Right lobe of liver (tissue), 6 donors: ENCODE measurements around the gene KRTAP20-3. TPM values are rescaled to one million over a fixed set of nuclear protein-coding genes. Genes with fewer than 3 reads are reported as not detected.

Experiments
- ATAC-seq, 4 donors: fragments of 200-7000 bp; cut with Tn5 transposase; one replicate each; pipeline ENCODE4 v1.9.1; 2020; ENCODE audit warnings: mild to moderate bottlenecking in 4 of 4, moderate library complexity in 4 of 4
- DNase-seq, 3 donors: peaks; one replicate each; pipeline ENCODE4 v3.0.0-alpha.2; 2020
- H3K27ac ChIP-seq, 3 donors: fragments of 200-600 bp; one replicate each; pipeline ENCODE4 v1.8.0; 2022
- H3K27me3 ChIP-seq, 2 donors: fragments of 200-600 bp; one replicate each; pipeline ENCODE4 v1.8.0; 2022
- H3K36me3 ChIP-seq, 4 donors: fragments of 200-600 bp; sonication (generic) in 1 of 4; one replicate each; pipeline versions ENCODE4 v1.5.1 to v1.8.0; 2017 to 2022; ENCODE audit warnings: control low read depth in 1 of 4
- H3K4me1 ChIP-seq, 4 donors: fragments of 200-600 bp; sonication (generic) in 1 of 4; one replicate each; pipeline versions ENCODE4 v1.5.1 to v1.8.0; 2017 to 2022; ENCODE audit warnings: control low read depth in 1 of 4
- H3K4me3 ChIP-seq, 3 donors: fragments of 200-600 bp; one replicate each; pipeline ENCODE4 v1.8.0; 2022
- H3K9me3 ChIP-seq, 4 donors: fragments of 200-600 bp; sonication (generic) in 1 of 4; one replicate each; pipeline versions ENCODE4 v1.5.1 to v1.8.0; 2017 to 2022; ENCODE audit warnings: control low read depth in 1 of 4
- CTCF ChIP-seq, 4 donors: fragments of 200-600 bp in 3 of 4; fragments of 450-650 bp in 1 of 4; IDR thresholded peaks; one replicate each; pipeline versions ENCODE4 v1.5.1 to v1.8.0; 2016 to 2022; ENCODE audit warnings: antibody characterized with exemption in 4 of 4, mild to moderate bottlenecking in 2 of 4
- POLR2A ChIP-seq: fragments of 450-650 bp; IDR thresholded peaks from one replicate; pipeline ENCODE4 v1.6.1; 2017; ENCODE audit warnings: antibody characterized with exemption, mild to moderate bottlenecking
- WGBS: methylation state at CpG from one replicate; pipeline ENCODE4 v1.1.6; 2018; ENCODE audit warnings: low coverage, low lambda C conversion rate; ENCODE audit not compliant: insufficient coverage; ENCODE audit errors: missing lambda C conversion rate; 5-methylcytosine and 5-hydroxymethylcytosine counted together
- intact Hi-C, 2 donors: fragments of 100-400 bp; cut with DNase I; formaldehyde crosslinking; loops; one replicate each; pipeline versions ENCODE4 v1.11.2 to v1.14.1; 2022
- total RNA-seq, 6 experiments: library from RNA; depleted of rRNA in 2 of 6; stranded (reverse); fragments of >200 nt in 2 of 6; fragmentation: NEBNext Ultra II Directional in 3 of 6; extraction: Animal tissue kit (Norgen Biotek cat#: 25700) in 3 of 6; gene quantifications; one replicate each; pipeline versions ENCODE4 v1.1.0 to v1.2.4, GENCODE V29; 2016 to 2023
- donor health status: DM: no; HTN: yes; CAD: no.
- donor health status: DM: no; HTN: no; CAD: no.
- donor health status: DM: no; HTN: no; CAD: no.
- donor health status: DM: no; HTN: yes; CAD: no.
- donor health status: DM: no; HTN: yes; CAD: no.

Gene KRTAP20-3
- total RNA-seq, 6 experiments from 2014 or later: not detected

DNA sequence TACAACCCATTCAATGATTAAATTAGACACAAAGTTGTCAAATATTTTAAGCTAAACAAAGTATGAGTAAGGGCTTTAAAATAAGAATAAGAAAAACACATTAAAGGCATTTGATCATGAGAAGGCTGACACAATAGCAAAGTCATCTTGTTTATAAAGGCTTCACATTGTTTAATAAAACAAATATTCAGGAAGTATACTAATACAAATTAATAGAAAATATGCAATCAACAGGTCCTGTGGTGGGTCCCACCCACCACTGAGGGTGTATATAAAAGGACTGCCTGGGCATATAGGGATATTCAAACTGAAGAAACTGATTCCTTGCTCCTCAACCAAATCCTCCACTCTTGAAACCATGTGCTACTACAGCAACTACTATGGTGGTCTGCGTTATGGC lies 7.8 kb upstream of the KRTAP20-3 start, which contains the start of gene KRTAP20-2:
TSS of gene KRTAP20-2 (plus strand) at position 301 of the 400 bp plus-strand sequence. CDS start at position 359, 58 bp downstream.
- Histone ChIP-seq H3K27me3 (no peaks in the 10 kb centered on the region), H3K4me3 (no peak within 1 kb of the TSS), H3K9me3 (no peaks in the 10 kb centered on the region), H3K4me1 (no peaks in the 10 kb centered on the region), H3K36me3 (no peaks in the 10 kb centered on the region), H3K27ac (no peak within 1 kb of the TSS)
- intact Hi-C loops: no loop called here
- DNase-seq: no peak
- WGBS: no CpG with 5 or more reads among the region's 1 CpG
- no peak for TF ChIP-seq POLR2A
- no peak for TF ChIP-seq CTCF (IDR thresholded peaks at IDR 0.05)
- ATAC-seq: no peak

GRCh38 chr21:30638686-30639085 lies 4.0 kb upstream of the KRTAP20-3 start:
- H3K4me1 ChIP-seq: no peaks in the 10 kb centered on the region
- no peak overlapping the region for H3K27ac ChIP-seq
- H3K36me3 ChIP-seq: no peaks in the 10 kb centered on the region
- intact Hi-C loops: no loop called here
- DNase-seq: no peak
- WGBS: 90% methylated on average over 3 of the region's 3 CpGs
- TF ChIP-seq POLR2A: no peak
- TF ChIP-seq CTCF (IDR thresholded peaks at IDR 0.05): no peak
- no peaks in the 10 kb centered on the region for H3K9me3 ChIP-seq
- ATAC-seq: no peak
- no peaks in the 10 kb centered on the region for H3K27me3 ChIP-seq
- H3K4me3 ChIP-seq: no peak overlapping the region

DNA sequence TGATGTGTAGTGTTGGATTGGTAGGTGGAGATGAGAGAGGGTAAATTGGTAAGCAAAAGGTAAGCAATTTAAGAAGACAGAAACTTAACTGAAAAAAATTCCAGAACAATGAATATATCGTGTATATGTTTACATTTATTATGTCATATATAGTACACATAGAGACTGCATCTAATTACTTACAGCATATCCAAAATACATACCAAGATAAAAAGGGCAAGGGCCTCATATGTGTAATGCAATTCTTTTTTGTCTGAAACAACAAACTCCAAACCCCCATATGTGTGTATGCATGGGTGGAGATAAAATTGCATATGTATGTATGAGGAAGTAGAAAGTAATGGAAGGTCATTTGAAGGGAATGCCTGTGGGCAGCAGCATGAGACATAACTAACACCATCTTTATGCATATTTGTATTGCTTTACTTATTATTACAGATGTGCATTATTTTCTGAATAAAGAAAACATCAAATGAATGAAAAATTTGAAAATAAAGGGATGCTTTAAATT lies 4.3 kb downstream of the KRTAP20-3 start:
- no peak overlapping the region for H3K27ac ChIP-seq
- H3K4me3 ChIP-seq: no peak overlapping the region
- 27% methylated on average over 1 of the region's 1 CpG for WGBS
- ATAC-seq (no peak), DNase-seq (no peak)
- no peaks in the 10 kb centered on the region for H3K4me1 ChIP-seq
- H3K27me3 ChIP-seq: no peaks in the 10 kb centered on the region
- H3K9me3 ChIP-seq: no peaks in the 10 kb centered on the region
- H3K36me3 ChIP-seq: no peaks in the 10 kb centered on the region
- TF ChIP-seq POLR2A (no peak), CTCF (IDR thresholded peaks at IDR 0.05) (no peak)
- intact Hi-C loops: no loop called here

GRCh38 chr21:30652891-30653290 lies 10.2 kb downstream of the KRTAP20-3 start:
- Histone ChIP-seq H3K27me3 (no peaks in the 10 kb centered on the region), H3K36me3 (no peaks in the 10 kb centered on the region), H3K27ac (no peak overlapping the region), H3K4me1 (no peaks in the 10 kb centered on the region), H3K9me3 (no peaks in the 10 kb centered on the region), H3K4me3 (no peak overlapping the region)
- DNase-seq (no peak), ATAC-seq (no peak)
- intact Hi-C loops: no loop called here
- TF ChIP-seq POLR2A (no peak), CTCF (IDR thresholded peaks at IDR 0.05) (no peak)

- Histone ChIP-seq H3K9me3 (no peaks in the 10 kb centered on the region), H3K4me1 (no peaks in the 10 kb centered on the region), H3K4me3 (no peak overlapping the region), H3K27ac (no peak overlapping the region), H3K27me3 (no peaks in the 10 kb centered on the region), H3K36me3 (no peaks in the 10 kb centered on the region)
- ATAC-seq (no peak), DNase-seq (no peak)
- WGBS: 60% methylated on average over 1 of the region's 1 CpG
- intact Hi-C loops: no loop called here
- TF ChIP-seq POLR2A (no peak), CTCF (IDR thresholded peaks at IDR 0.05) (no peak)
Measured at GRCh38 chr21:30668776-30669175, 26.1 kb downstream of the KRTAP20-3 start.
